ENCODE data around the gene PCTP. TPM values are rescaled to one million over a fixed set of nuclear protein-coding genes. Genes with fewer than 3 reads are reported as not detected.
A peak's percentile ranks its signal among the peaks of the same experiment; 100 is the strongest.

The PCTP gene
- polyA plus RNA-seq, 1 donor from 2014 or later, result 1.9 TPM

DNA sequence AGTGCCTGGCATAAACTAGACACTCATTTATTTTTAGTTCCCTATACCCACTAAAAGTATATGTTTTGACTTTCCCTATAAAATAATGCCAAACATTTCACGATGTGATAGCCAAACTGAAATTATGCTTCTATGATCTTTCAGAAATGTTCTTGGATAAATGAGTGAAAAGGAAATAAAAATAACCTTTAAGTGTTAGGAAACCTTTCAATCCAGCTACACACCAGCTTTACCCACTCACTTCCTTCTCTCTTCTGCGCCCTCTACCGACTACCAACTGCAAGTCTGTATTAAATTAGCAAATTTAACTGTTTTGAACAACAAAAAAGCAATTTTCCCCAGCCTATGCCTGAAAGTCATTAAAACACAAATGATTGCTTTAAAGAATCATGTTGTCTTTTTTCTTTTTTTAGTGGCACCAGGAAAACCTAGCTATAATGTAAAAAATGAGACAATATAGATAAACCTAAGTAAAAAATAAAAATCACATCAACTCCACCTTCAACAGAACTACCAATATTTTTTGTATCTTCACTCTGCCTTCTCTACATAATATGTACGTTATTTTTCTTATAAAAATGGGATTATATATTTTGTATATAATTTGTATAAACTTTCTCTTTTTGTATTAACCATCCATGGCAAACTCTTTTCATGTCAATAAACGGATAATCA lies 15.0 kb upstream of the PCTP start:
- H3K27me3 Mint-ChIP-seq, result peaks cover 15% of the 10 kb centered on the region
- no peaks in the 10 kb centered on the region for H3K9me3 Mint-ChIP-seq
- H3K27ac Mint-ChIP-seq, result no peak overlapping the region
- no peaks in the 10 kb centered on the region for H3K36me3 Mint-ChIP-seq
- no peak overlapping the region for H3K4me3 Mint-ChIP-seq
- peaks cover 0 to 7% (median 4%) of the 10 kb centered on the region in 3 donors for H3K4me1 Mint-ChIP-seq

DNA sequence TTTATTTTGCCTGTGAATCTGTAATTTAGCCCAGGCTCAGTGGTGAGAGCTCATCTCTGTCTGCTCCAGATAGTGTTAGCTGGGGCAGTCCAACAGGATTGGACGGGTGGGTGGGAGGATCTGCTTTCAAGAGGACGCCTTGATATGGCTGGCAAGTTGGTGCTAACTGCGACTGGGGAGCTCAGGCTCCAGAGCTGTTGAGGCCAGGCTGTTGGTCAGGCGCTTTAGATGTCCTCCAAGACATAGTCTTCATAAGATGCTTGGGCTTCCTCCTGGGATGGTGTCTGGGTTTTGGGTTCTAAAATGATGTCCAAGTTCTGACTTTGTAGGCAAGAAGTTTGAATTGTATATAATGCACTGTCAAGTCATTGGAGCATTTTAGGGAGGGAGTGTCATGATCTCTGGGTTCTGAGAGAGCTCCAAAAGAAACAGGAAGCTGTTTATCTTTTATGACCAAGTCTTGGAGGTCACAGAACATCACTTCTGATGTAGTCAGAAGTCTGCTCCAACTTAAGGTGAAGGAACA lies 12.8 kb upstream of the PCTP start:
- H3K27ac Mint-ChIP-seq, result no peak overlapping the region
- no peaks in the 10 kb centered on the region for H3K9me3 Mint-ChIP-seq
- no peaks in the 10 kb centered on the region for H3K36me3 Mint-ChIP-seq
- peaks cover 8% of the 10 kb centered on the region for H3K27me3 Mint-ChIP-seq
- H3K4me1 Mint-ChIP-seq, result peaks cover 5 to 12% (median 9%) of the 10 kb centered on the region in 3 donors
- H3K4me3 Mint-ChIP-seq, result no peak overlapping the region

DNA sequence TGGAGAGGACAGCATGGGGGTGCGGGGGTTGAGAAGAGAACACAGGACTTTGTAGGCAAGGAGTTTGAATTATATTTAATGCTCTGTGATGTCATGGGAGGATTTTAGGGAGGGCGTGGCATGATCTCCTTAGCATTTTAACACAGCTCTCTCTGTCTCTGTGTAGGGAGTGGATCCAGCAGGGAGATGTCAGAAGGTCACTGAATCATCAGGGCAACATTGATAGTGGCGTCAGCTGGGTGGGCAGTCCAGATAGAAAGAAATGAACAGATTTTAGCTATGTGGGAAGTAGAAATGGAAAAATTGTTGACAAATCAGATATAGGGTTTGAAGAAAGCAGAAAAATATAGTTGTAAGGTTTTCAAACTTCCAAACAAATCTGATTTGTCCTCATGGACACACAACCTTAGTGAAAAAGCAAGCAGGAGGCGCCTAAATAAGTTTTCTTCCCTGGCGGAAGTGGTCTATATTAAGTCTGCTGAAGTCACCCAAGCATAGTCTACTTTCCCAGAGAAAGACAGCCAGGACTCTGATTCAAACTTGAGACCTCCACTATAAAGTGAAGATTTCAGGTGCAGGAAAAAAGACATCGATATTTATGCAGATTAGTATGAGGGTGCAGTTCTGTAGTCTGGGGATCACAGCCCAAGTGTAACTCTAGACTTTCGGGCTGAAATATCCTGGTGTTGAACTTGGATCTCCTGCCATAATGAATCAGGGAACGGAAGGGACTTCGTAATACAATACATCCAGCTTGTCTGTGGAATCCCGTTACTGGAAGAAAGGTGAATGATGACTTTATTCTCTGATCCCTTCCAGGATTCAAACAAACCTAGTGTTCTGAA lies 10.1 kb upstream of the PCTP start:
- H3K4me3 Mint-ChIP-seq, result no peak overlapping the region
- H3K27ac Mint-ChIP-seq, result no peak overlapping the region
- no peaks in the 10 kb centered on the region for H3K9me3 Mint-ChIP-seq
- H3K27me3 Mint-ChIP-seq, result peaks cover 4% of the 10 kb centered on the region
- peaks cover 5 to 12% (median 6%) of the 10 kb centered on the region in 3 donors for H3K4me1 Mint-ChIP-seq
- no peaks in the 10 kb centered on the region for H3K36me3 Mint-ChIP-seq

GRCh38 chr17:55741356-55741700 lies 9.5 kb upstream of the PCTP start:
- Mint-ChIP-seq H3K9me3 (no peaks in the 10 kb centered on the region), H3K4me3 (no peak overlapping the region), H3K27me3 (peaks cover 4% of the 10 kb centered on the region), H3K27ac (no peak overlapping the region), H3K4me1 (peaks cover 5 to 12% (median 5%) of the 10 kb centered on the region in 3 donors), H3K36me3 (no peaks in the 10 kb centered on the region)

GRCh38 chr17:55742272-55743102 lies 8.4 kb upstream of the PCTP start:
- Mint-ChIP-seq H3K9me3 (no peaks in the 10 kb centered on the region), H3K27me3 (peaks cover 4% of the 10 kb centered on the region), H3K4me1 (peaks cover 5 to 12% (median 5%) of the 10 kb centered on the region in 3 donors), H3K4me3 (peak overlapping the region; percentile 4 to 73 (median 71)), H3K36me3 (no peaks in the 10 kb centered on the region), H3K27ac (no peak overlapping the region)

DNA sequence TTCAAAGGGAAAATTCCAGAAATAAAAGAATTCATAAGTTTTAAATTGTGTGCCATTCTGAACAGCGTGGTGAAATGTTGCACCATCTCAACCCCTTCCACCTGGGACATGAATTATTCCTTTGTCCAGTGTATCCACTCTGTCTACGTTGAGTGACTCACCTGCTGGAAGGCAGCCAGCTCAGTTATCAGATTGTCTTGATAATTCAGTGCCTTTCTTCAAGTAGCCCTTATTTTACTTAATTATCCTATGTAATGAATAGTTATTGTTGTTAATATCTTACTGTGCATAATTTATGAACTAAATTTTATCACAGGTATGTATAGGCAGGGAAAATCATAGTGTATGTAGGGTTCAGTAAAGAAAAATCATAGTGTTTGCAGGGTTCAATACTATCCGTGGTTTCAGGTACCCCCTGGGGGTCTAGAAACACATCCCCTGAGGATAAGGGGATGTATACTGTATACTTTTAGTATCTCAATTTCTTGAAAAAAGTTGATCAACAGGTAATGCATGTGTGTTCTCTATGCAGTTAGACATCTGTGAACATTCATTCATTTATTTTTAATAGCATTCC lies 7.7 kb upstream of the PCTP start:
- H3K4me3 Mint-ChIP-seq, result peak overlapping the region in 2 of 4 donors; percentile 73
- no peaks in the 10 kb centered on the region for H3K36me3 Mint-ChIP-seq
- peaks cover 5 to 6% (median 5%) of the 10 kb centered on the region in 3 donors for H3K4me1 Mint-ChIP-seq
- no peaks in the 10 kb centered on the region for H3K9me3 Mint-ChIP-seq
- H3K27me3 Mint-ChIP-seq, result peaks cover 4% of the 10 kb centered on the region
- H3K27ac Mint-ChIP-seq, result no peak overlapping the region

DNA sequence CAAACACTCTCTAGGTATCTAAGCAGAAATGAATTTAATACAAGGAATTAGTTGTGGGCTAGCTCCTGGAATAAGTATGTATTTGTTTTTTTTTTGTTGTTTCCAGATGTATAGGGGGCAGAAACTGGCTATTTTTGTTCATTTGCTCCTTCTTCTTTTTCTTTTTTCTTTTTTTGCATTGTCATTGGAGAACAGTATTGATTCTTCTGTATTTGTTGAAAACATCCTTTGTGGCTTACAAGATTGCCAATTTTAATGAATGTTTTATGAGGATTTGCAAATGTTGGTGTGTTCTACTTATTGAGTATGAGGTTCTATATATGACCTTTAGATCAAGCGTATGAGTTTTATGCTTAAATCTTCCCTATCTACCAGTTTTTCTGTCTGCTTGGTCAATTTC lies 5.6 kb upstream of the PCTP start:
- no peaks in the 10 kb centered on the region for H3K36me3 Mint-ChIP-seq
- no peak overlapping the region for H3K4me3 Mint-ChIP-seq
- H3K27me3 Mint-ChIP-seq, result peaks cover 6% of the 10 kb centered on the region
- no peaks in the 10 kb centered on the region for H3K9me3 Mint-ChIP-seq
- peaks cover 5% of the 10 kb centered on the region in 3 donors for H3K4me1 Mint-ChIP-seq
- no peak overlapping the region for H3K27ac Mint-ChIP-seq

DNA sequence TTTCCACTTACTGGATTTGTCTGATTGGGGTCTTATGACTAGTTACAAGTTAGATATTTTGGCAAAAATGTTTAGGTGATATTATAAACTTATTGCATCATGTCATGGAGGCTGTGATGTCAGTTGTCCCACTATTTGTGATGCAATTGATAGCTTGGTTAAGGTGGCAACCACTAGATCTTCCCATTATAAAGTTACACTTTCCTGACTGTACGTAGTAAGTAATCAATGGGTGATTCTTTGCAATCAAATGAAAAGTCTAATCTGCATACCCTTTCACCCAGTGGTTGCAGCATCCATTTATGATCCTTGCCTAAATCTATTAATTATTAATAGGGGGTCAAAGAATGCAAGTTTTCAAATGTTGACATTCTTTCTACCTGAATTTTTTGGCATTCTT lies 4.4 kb upstream of the PCTP start:
- peaks cover 6 to 9% (median 7%) of the 10 kb centered on the region in 3 donors for H3K4me1 Mint-ChIP-seq
- H3K36me3 Mint-ChIP-seq, result no peaks in the 10 kb centered on the region
- H3K27ac Mint-ChIP-seq, result no peak overlapping the region
- H3K27me3 Mint-ChIP-seq, result peaks cover 6% of the 10 kb centered on the region
- no peaks in the 10 kb centered on the region for H3K9me3 Mint-ChIP-seq
- H3K4me3 Mint-ChIP-seq, result no peak overlapping the region

DNA sequence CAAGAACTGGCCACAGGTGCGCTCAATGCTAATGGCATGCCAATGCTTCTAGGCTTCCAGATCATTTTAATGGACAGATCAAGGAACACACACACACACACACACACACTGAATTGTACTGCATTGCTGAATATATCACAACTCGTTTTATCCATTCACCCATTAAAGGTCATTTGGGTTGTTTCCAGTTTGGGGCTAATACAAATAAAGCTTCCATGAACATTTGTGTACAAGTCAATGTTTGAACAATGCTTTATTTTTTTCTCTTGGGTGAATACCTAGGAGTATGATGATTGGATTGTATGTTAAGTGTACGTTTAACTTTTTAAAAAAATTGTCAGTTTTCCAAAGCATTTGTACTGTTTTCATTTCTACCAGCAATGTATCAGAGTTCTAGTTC lies 3.6 kb upstream of the PCTP start:
- Mint-ChIP-seq H3K36me3 (no peaks in the 10 kb centered on the region), H3K27ac (no peak overlapping the region), H3K9me3 (no peaks in the 10 kb centered on the region), H3K4me1 (peaks cover 12 to 14% (median 12%) of the 10 kb centered on the region in 3 donors), H3K4me3 (no peak overlapping the region), H3K27me3 (peaks cover 6% of the 10 kb centered on the region)

- peak overlapping the region in 1 of 4 donors; percentile 21 for H3K4me3 Mint-ChIP-seq
- H3K9me3 Mint-ChIP-seq, result no peaks in the 10 kb centered on the region
- H3K4me1 Mint-ChIP-seq, result peaks cover 7 to 13% (median 9%) of the 10 kb centered on the region in 3 donors
- peaks cover 2% of the 10 kb centered on the region for H3K36me3 Mint-ChIP-seq
- H3K27ac Mint-ChIP-seq, result peak overlapping the region in 1 of 3 donors; percentile 9
- peaks cover 2% of the 10 kb centered on the region for H3K27me3 Mint-ChIP-seq
Observed at GRCh38 chr17:55748841-55749240, 2.0 kb upstream of the PCTP start.

- Mint-ChIP-seq H3K4me1 (peaks cover 7 to 13% (median 9%) of the 10 kb centered on the region in 3 donors), H3K4me3 (peak overlapping the region in 3 of 4 donors; percentile 79 to 90 (median 85)), H3K27ac (no peak overlapping the region), H3K36me3 (peaks cover 2% of the 10 kb centered on the region), H3K9me3 (no peaks in the 10 kb centered on the region), H3K27me3 (peaks cover 2% of the 10 kb centered on the region)
Observed at GRCh38 chr17:55749985-55750384, 866 bp upstream of the PCTP start.

DNA sequence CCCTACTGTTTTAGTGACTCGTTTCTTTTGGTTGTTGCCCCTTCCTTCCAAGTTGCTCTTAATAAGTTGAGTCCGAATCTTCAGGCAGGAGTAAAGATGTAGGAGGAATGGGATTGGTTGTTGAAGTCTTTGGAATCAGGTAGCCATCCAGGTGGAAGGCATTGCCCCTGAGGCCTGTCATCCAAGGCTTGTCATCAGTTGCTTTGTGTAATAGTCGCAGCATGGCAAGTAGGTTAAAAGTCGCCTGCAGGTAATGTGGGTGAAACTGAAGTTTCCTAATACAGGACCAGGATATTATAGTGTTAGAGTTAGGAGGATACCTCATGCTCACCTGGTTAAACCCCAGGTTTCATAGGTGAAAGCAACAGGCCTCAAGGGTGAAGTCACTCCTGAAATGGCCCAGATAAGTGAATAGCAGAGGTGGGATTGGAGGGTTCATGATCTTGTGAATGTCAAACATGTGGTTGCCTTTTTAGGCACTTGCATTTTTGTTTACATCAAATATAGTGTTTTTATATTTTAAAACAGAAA lies 934 bp downstream of the PCTP start:
- Mint-ChIP-seq H3K27me3 (peaks cover 2% of the 10 kb centered on the region), H3K4me1 (peaks cover 7 to 13% (median 9%) of the 10 kb centered on the region in 3 donors), H3K36me3 (peaks cover 2% of the 10 kb centered on the region), H3K27ac (peak overlapping the region in 1 of 3 donors; percentile 63), H3K4me3 (peak overlapping the region; percentile 79 to 95 (median 88)), H3K9me3 (no peaks in the 10 kb centered on the region)

DNA sequence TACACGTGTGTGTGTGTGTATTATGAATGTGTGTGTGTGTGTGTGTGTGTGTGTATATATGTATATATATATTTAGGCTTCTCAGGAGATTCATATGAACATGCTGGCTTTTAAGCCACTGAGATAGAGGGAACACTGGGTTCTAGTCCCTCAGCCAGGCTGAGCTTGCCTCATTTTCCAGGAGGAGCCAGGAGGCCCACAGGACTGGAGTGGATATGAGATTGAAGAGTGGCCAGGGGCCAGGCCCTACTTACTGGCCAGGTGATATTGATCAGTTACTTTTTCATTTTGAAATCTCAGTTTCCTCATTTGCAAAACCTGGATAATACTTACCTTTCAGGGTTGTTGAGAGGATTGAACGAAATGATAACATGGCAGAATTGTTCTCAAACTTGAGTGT lies 5.8 kb downstream of the PCTP start:
- no peak overlapping the region for H3K4me3 Mint-ChIP-seq
- H3K27me3 Mint-ChIP-seq, result no peaks in the 10 kb centered on the region
- peaks cover 2% of the 10 kb centered on the region for H3K36me3 Mint-ChIP-seq
- H3K9me3 Mint-ChIP-seq, result no peaks in the 10 kb centered on the region
- H3K27ac Mint-ChIP-seq, result no peak overlapping the region
- H3K4me1 Mint-ChIP-seq, result peaks cover 5 to 8% (median 7%) of the 10 kb centered on the region in 3 donors

GRCh38 chr17:55757659-55758058 lies 6.8 kb downstream of the PCTP start:
- Mint-ChIP-seq H3K9me3 (no peaks in the 10 kb centered on the region), H3K4me1 (peaks cover 0 to 4% (median 2%) of the 10 kb centered on the region in 3 donors), H3K4me3 (peak overlapping the region in 1 of 4 donors; percentile 35), H3K36me3 (peaks cover 2% of the 10 kb centered on the region), H3K27me3 (no peaks in the 10 kb centered on the region), H3K27ac (no peak overlapping the region)

All from IgD-negative memory B cell (primary cell).